ENCODE results near the gene HYAL3.

Gene HYAL3

GRCh38 chr3:50323092-50323600, 23.9 kb upstream of the HYAL3 start:
- Histone ChIP-seq H3F3A (ENCODE audit: control insufficient read depth, insufficient read depth) (no peaks in the 10 kb centered on the region; the same call in 1 of the 2 replicates), H3K27me3 (ENCODE audit: control insufficient read depth, low read length) (no peaks in the 10 kb centered on the region), H3K79me2 (ENCODE audit: control insufficient read depth, low read length) (peaks cover 24% of the 10 kb centered on the region), H3K36me3 (ENCODE audit: control insufficient read depth, low read length) (peaks cover 35% of the 10 kb centered on the region), H3K4me3 (ENCODE audit: low read length) (no peak overlapping the region), H3K9me2 (replicated peaks; ENCODE audit: control insufficient read depth, low read length) (no peaks in the 10 kb centered on the region), H3K9me3 (ENCODE audit: control insufficient read depth, insufficient read depth, low read length) (no peaks in the 10 kb centered on the region), H3K4me2 (ENCODE audit: low read length) (no peak overlapping the region), H3K27ac (ENCODE audit: low read depth, low read length) (no peak overlapping the region), H4K20me1 (ENCODE audit: control insufficient read depth, insufficient read depth, low read depth, low read length) (no peaks in the 10 kb centered on the region), H3K4me1 (ENCODE audit: control insufficient read depth, low read length) (peaks cover 29% of the 10 kb centered on the region)
- TF ChIP-seq EZH2phosphoT487 (IDR thresholded peaks at IDR 0.05; ENCODE audit: borderline replicate concordance, low read length) (no peak), CTCF (IDR thresholded peaks at IDR 0.05; ENCODE audit: low read depth, low read length, poor library complexity, severe bottlenecking) (no peak)

GRCh38 chr3:50322386-50323091, 23.3 kb upstream of the HYAL3 start, which contains the start of gene HYAL2:
HYAL2 (minus strand) TSS chr3:50322745; CDS start chr3:50320489, 2,256 bp downstream.
- Histone ChIP-seq H3K27me3 (ENCODE audit: control insufficient read depth, low read length) (no peaks in the 10 kb centered on the region), H3K9me3 (ENCODE audit: control insufficient read depth, insufficient read depth, low read length) (no peaks in the 10 kb centered on the region), H3K27ac (ENCODE audit: low read depth, low read length) (peak within 1 kb of the TSS; percentile 73), H3K79me2 (ENCODE audit: control insufficient read depth, low read length) (peaks cover 19% of the 10 kb centered on the region), H3K9me2 (replicated peaks; ENCODE audit: control insufficient read depth, low read length) (no peaks in the 10 kb centered on the region), H3K36me3 (ENCODE audit: control insufficient read depth, low read length) (peaks cover 38% of the 10 kb centered on the region), H3K4me3 (ENCODE audit: low read length) (peak within 1 kb of the TSS; percentile 97), H3K4me2 (ENCODE audit: low read length) (peak within 1 kb of the TSS; percentile 56), H3K4me1 (ENCODE audit: control insufficient read depth, low read length) (peaks cover 29% of the 10 kb centered on the region), H4K20me1 (ENCODE audit: control insufficient read depth, insufficient read depth, low read depth, low read length) (no peaks in the 10 kb centered on the region), H3F3A (ENCODE audit: control insufficient read depth, insufficient read depth) (no peaks in the 10 kb centered on the region; the same call in 1 of the 2 replicates)
- TF ChIP-seq CTCF (IDR thresholded peaks at IDR 0.05; ENCODE audit: low read depth, low read length, poor library complexity, severe bottlenecking), result no peak
- no peak for TF ChIP-seq EZH2phosphoT487 (IDR thresholded peaks at IDR 0.05; ENCODE audit: borderline replicate concordance, low read length)

- H3K4me2 ChIP-seq (ENCODE audit: low read length), result peak overlapping the region; percentile 56
- no peaks in the 10 kb centered on the region for H3K9me2 ChIP-seq (replicated peaks; ENCODE audit: control insufficient read depth, low read length)
- peaks cover 38% of the 10 kb centered on the region for H3K36me3 ChIP-seq (ENCODE audit: control insufficient read depth, low read length)
- H3K27ac ChIP-seq (ENCODE audit: low read depth, low read length), result no peak overlapping the region
- no peaks in the 10 kb centered on the region; the same call in 1 of the 2 replicates for H3F3A ChIP-seq (ENCODE audit: control insufficient read depth, insufficient read depth)
- no peak for TF ChIP-seq EZH2phosphoT487 (IDR thresholded peaks at IDR 0.05; ENCODE audit: borderline replicate concordance, low read length)
- TF ChIP-seq CTCF (IDR thresholded peaks at IDR 0.05; ENCODE audit: low read depth, low read length, poor library complexity, severe bottlenecking), result no peak
- H3K9me3 ChIP-seq (ENCODE audit: control insufficient read depth, insufficient read depth, low read length), result no peaks in the 10 kb centered on the region
- H4K20me1 ChIP-seq (ENCODE audit: control insufficient read depth, insufficient read depth, low read depth, low read length), result no peaks in the 10 kb centered on the region
- no peaks in the 10 kb centered on the region for H3K27me3 ChIP-seq (ENCODE audit: control insufficient read depth, low read length)
- H3K4me1 ChIP-seq (ENCODE audit: control insufficient read depth, low read length), result peaks cover 29% of the 10 kb centered on the region
- H3K79me2 ChIP-seq (ENCODE audit: control insufficient read depth, low read length), result peaks cover 14% of the 10 kb centered on the region
- peak overlapping the region; percentile 97 for H3K4me3 ChIP-seq (ENCODE audit: low read length)
These were observed 22.8 kb upstream of the HYAL3 start for GRCh38 chr3:50322115-50322385.
